Activated T-cell treated with anti-CD3 and anti-CD28 coated beads for 24 hours (primary cell): ENCODE results near the gene ITGAL.
A peak's percentile ranks its signal among the peaks of the same experiment; 100 is the strongest.

Experiments
- DNase-seq: peaks from one replicate; pipeline ENCODE4 v3.0.0-alpha.2; 2020; ENCODE audit warnings: low read depth

The ITGAL gene

DNA sequence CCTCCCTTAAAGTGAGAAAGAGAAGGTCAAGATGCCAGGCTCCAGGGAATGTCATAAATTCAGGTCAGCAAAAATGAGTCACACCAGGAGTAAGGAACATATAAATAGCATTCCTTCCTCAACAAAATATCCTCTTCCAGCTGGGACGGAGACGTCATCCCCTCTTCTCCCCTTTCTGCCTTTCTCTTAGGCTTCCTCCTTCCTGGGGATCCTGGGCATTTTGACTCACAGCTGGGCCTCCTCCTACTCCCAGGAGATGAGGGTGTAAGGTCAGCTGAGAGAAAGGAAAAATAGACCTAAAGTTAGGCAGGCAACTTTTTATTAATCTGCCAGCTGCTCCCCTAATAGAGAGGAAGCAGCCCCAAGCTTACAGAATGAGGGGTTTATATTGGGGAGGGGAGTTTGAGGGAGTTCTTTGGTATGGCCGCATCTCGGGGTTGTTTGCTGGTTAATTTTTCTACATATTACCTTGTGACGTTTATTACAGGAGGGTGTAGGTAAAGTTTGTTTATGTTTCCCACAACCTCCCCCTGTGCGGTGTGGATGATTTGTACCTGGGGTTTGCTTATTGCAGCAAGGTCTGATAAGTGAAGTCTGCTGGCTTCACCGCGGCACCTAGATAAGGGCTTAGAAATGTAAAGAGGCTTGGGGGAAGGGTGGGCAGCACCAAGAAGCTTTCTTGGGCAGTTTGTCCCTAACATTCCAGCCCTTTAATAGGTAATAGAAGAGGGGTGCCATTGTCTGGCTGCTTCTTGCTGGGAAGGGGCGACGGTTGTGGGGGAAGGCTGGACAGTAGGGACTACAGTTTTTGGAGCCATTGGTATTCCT lies 69.2 kb downstream of the ITGAL start:
- no peak for DNase-seq

DNA sequence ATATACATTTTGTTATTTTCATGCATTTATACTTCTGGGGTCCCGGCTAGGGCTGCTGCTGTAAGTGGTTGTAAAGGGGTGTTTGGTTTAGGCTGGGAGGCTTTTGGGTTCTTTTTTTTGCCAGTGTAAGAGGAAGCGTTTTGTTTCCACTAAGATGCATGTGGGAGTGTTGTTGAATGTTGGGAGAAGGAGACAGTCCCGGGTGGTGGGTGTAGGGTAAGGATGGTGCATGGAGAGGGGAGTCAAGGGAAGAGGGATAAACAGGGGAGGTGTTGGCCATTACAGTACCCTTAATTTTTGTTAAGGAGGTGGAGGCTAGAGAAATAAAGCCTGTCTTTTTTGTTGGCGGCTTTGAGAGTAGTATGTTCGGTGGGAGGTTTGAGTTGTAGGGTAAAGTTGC lies 70.5 kb downstream of the ITGAL start:
- DNase-seq, result no peak

DNA sequence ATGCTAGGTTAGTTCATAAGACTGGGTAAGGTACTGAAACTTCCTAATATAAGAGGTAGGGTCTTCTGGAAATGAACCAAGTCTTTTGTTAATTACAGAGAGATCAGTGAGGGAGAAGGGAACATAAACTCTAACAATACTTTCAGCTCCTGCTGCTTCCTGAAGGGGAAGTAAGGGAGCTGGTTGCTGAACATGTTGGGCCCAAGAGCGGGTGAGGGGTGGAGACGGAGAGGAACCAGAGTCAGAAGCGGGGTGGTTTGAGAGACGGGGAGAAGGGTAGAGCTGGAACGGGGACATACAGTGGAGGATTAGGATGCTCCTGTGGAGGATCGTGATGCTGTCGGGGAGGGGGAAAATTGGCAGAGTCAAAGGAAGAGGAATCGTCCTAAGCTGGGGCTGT lies 73.6 kb downstream of the ITGAL start:
- no peak for DNase-seq

DNA sequence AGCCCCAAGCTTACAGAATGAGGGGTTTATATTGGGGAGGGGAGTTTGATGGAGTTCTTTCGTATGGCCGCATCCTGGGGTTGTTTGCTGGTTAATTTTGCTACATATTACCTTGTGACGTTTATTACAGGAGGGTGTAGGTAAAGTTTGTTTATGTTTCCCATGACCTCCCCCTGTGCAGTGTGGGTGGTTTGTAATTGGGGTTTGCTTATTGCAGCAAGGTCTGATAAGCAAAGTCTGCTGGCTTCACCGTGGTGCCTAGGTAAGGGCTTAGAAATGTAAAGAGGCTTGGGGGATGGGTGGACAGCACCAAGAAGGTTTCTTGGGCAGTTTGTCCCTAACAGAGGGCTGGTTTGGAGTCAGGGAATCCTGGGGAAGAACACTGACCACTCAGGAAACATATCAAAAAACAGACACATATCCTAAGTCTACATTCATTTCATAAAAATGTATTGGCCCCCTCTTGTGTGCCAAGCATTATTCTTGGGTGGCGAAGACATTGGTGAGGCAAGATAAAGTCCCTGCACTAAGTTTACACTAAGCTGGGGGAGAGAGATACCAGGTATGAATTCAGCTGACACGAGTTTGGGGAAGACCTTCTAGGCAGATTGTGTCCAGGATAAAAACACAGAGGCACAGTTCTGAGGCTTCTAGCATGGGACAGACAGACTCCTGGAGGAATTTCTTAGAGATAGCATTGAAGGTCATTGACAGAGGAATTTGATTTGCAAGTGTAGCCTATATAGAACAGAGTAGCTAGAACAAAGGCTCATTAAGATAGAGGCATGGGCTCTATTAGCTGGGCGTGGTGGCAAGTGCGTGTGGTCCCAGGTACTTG lies 76.1 kb downstream of the ITGAL start:
- no peak for DNase-seq

DNA sequence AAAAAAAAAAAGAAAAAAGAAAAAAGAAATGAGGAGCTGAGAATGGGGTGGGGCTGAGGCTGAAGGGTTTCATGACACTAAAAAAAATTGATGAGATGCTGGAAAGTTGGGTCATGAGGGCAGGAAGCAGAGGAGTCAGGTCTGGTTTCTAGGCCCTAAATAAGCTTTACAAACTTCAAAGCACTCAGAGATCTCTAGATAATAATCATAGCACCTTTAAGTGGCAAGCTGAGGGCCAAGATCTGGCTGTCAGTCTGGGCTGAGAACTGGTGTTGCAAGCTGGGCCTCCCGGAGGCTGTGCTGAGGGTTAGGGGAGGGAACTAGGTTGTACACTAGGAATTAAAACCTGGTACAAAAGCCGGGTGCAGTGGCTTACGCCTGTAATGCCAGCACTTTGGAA lies 79.2 kb downstream of the ITGAL start:
- DNase-seq, result peak; percentile 62

DNA sequence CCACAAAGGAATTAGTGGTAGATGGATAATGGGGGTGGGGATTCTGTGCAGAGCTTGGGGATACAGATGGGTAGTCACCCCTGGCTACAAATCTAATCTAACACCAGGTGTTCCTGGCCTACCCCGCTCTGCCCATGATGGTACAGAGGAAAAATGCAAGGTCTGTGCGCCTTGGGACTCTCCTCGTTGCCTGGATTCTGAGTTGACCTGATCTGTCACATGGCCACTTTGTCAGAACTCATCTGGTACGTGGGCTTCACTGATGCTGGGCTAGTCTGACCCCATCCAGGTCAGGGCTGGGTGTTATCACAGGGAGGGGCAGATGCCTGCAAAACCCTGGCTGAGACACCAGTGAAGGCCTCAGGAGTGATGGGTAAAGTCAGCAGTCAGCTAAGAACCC lies 80.4 kb downstream of the ITGAL start:
- DNase-seq, result no peak

DNA sequence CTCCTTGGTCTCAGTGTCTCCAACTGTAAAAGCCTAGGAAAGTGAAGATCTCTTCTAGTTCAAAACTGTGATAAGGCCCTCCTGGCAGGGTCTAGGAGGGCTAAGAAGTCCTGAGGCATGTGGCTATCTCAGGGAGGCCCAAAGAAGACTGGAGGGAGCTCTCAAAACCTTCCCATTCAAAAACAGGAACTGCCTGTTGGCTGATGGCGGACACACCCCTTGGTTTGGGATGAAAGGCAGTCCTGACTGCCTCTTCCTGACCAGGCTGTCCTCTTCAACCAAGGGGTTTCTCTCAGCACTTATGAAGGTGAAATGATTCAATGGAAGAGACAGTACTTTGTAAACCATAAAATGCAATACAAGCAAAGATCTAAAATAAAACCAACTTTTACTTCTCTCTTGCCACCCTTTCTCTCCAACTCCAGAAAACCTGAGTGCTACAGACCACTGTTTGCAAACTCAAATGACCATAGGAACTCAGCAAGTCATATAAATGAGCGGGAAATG lies 80.9 kb downstream of the ITGAL start:
- DNase-seq, result no peak

DNA sequence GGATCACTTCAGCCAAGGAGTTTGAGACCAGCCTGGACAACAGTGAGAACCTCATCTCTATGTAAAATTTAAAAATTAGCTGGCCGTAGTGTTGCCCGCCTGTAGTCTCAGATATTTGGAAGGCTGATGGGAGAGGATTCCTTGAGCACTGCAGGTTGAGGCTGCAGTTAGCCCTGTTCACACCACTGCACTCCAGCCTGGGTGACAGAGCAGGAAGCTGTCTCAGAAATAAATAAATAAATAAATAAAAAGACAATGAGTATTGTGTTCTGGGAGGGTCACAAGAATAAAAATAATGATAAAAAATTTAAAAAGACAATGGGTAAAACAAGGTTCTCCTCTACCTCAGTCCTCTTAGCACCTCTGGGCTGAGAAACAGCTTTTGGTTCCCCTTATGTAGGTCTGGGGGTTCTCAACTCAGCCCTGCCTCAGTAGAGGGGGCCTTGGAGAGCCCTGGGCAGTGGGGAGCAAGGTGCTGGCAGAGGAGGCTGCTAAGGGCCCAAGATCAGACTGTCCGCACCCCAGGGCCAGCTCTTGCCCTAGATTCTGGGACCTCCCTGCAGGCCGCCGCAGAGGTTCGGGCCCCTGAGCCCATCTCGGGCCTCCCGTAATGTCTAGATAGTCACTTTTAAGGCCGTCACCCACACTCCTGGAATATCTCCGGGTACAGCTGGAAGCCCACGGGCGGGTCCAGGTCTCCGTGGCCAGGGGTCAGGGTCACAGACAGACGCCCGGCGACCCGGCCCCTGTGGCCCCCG lies 82.2 kb downstream of the ITGAL start:
- DNase-seq, result no peak

DNA sequence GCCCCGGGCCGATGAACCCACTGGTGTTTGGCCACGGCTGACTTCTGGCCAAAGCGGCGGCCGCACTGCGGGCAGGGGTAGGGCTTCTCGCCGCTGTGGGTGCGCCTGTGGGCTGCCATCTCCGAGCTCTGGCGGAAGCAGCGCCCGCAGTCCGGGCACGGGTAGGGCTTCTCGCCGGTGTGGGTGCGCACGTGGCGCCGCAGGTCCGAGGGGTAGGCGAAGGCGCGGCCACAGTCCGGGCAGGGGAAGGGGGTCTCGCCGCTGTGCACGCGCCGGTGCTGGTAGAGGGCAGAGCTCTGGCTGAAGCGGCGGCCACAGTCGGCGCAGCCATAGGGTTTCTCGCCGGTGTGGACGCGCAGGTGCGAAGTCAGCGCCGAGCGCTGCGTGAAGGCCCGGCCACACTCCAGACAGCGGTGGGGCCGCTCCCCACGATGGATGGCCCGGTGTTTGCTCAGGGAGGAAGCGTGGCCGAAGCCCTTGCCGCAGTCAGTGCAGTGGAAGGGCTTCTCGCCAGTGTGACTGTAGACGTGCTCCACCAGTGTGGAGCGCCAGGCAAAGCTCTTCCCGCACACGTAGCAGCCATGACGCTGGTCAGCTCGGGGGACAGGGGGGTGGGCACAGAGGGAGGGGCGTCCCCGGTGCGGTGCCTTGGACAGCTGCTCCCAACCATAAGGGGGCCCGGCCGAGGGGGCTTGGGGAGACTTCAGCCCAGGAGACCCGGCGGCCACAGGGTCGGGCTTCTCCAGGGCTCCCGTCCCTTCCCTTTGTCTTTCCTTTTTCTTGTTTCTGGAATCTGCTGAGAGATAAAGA lies 83.0 kb downstream of the ITGAL start:
- no peak for DNase-seq

DNA sequence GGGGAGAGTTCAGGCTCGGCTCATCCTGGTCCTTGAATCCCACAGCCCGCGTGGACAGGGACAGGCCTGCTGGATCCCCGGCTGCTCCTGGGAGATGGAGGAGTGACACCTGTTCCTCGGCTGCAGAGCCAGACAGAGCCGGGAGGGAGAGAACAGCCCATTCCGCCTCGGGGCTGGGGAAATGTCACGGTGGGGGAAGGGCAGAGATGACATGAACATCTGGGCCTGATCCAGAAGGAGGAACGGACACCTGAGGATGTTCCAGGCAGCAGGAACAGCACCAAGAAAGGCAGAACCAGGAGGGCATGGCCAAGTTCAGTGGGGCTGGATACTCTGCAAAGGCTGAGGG lies 83.6 kb downstream of the ITGAL start:
- no peak for DNase-seq

DNA sequence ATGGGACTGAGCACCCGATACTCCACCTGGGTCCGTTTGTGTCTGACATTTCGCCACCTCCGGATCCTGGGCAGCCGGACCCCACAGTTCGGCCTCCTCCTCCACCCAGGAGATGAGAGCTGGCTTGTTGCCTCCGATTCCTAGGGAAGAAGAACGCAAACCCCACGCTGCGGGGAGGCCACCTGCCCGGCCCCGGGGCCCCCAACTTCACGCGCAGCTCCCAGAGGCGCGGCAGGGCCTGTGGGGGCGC lies 85.1 kb downstream of the ITGAL start:
- DNase-seq, result no peak

DNA sequence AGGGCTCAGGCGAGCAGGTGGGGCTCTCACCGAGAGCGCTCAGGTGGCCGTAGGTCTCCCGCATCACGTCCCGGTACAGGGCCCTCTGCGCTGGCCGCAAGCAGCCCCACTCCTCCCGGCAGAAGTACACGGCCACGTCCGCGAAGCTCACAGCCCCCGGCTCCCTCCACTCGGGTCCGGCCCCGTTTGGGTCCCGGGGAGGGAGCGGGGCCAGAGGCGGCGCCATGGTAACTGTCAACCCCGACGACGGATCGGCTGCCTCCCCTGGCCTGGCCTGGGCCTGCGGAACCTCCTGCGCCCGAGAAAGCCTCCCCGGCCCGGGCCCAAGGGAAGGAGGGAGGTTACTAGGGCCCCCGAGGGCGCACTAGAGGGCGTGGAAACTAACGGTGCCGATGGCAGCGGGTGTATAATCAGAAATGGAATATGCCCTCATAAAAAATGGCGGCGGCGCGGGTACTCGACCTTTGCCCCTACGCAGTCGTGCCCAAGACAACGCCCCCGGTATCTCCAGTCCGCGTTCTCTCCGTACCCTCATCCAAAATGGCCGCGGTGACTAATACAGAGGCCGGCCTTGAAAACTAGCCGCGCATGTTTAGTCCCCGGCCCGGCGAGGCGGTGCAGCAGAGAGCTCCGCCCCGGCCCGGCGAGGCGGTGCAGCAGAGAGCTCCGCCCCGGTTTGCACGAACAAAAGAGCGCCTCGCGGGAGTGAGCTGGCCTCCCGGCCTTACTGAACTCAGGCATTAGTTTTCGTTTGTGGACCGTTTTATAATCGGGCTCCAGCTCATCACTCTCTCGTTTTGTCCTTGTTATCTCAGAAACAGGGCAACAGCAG lies 85.6 kb downstream of the ITGAL start, which contains the start of gene ZNF764:
ZNF764 (minus strand) TSS at position 418 of the 832 bp plus-strand sequence; CDS start at position 226, 192 bp downstream.
- peak; percentile 97 for DNase-seq

DNA sequence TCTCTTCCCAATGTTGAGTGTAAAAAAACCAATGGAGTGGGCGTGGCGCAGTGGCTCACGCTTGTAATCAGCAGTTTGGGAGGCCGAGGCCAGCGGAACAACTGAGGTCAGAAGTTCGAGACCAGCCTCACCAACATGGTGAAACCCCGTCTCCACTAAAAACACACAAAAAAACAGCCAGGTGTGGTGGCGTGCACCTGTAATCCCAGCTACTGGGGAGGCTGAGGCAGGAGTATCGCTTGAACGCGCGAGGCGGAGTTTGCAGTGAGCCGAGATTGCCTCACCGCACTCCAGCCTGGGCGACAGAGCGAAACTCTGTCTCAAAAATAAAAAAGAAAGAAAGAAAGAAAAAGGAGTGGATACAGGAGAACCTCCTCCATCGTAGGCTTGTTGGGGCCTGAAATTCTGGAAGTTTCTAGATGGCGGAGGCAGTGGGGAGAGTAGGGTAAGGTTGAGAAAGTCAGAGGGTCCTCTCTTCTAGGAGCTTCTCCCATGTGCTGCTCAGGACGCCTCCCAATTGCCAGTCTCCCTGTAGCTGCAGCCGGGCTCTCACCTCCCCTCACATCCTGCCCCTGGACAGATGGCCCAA lies 86.3 kb downstream of the ITGAL start:
- DNase-seq, result no peak

DNA sequence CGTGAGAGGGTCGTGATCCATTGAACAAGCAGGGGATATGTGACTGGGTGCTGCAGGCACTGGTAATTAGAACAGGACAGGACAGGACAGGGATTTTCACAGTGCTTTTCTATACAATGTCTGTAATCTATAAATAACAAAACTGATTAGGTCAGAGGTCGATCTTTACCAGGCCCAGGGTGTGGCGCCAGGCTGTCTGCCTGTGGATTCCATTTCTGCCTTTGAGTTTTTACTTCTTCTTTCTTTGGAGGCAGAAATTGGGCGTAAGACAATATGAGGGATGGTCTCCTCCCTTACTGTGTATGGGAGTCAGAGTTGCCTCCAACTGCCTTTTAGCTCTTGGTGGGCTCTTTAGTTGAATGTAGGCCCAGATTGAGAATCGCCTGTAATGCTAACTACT lies 87.1 kb downstream of the ITGAL start:
- no peak for DNase-seq

DNA sequence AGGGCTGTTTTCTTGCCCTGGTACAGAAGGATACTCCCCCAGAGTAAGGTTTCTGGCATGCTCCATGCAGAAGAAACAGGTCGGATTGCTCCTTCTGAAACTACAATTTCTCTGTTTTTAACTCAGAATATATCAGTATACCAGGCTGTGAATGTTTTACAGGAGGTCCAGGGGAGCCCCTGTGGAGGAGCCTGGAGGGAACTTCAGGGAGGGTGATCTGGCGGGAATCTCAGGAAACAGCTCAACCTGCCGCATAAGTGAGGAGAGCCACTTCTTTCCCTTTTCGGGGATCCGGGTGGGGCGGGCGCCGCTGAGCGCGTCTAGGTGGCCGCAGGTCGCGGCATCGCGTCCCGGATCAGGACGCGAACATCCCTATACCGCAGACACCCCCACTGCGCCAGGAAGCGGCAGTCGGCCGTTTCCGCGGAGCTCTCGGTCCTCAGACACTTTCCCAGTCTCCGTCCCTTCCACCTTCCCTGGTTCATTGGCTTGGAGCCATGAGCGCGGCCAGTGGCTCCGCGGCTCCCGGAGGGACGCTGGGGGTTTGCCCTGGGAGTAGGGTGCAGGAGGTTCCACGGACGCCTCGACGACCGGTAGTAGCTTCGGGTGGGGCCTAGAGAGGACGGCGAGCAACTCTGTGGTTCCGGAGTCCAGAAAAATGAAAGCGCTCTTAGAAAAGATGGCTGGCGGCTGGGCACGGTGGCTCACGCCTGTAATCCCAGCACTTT lies 88.7 kb downstream of the ITGAL start:
- no peak for DNase-seq

DNA sequence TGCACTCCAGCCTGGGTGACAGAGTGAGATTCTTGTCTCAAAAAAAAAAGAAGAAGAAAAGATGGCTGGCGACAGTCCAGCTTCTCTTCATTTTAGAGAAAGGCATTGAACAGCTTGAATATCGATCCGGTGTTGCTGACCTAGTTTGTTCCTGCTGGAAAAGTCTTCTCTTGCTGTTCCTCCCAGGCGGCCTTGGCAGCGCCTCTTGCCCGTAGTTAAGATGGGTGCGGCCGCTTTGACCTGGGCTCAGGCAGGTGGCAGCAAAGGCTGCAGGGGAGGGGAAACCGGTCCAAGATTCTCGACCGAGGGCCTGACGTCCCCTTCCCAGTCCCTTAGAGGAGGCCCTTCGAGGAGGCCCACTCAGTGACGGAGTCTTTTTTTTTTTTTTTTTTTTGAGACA lies 89.5 kb downstream of the ITGAL start:
- no peak for DNase-seq

DNA sequence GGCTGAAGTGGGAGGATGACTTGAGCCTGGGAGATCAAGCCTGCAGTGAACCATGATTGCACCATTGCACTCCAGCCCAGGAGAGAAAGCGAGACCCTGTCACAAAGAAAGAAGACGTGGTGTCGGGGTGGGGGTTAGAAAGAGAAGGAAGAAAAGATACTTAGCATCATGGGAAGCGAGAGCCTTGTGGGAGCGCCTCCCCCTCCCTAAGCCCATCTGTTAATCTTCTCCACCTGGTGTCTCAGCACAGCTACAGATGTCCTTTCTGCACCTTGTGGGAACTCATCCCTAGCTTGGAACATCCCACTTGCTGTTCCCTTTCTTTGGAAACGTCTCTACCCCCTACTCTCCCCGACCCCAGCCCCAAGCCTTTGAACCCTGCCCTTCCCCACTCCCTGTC lies 93.0 kb downstream of the ITGAL start:
- no peak for DNase-seq

DNA sequence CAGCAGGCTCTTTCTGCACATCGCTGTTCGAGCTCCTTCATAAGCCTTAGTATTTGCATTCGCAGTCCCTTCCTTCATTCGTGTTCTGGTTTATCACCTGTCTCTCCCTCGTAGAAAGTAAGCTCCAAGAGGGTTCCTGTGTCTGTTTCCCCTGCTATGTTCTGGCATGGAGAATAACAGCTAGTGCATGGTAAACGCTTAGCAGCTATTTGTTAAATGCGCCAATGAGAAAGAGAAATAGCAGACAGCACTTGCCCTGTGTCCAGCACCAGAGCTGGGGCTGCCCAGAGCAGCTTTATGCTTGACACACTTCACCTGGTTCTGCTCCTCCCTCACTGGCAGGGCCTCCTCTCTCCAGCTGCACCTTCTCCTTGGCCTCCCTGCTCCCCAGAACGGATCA lies 93.4 kb downstream of the ITGAL start:
- DNase-seq, result no peak

DNA sequence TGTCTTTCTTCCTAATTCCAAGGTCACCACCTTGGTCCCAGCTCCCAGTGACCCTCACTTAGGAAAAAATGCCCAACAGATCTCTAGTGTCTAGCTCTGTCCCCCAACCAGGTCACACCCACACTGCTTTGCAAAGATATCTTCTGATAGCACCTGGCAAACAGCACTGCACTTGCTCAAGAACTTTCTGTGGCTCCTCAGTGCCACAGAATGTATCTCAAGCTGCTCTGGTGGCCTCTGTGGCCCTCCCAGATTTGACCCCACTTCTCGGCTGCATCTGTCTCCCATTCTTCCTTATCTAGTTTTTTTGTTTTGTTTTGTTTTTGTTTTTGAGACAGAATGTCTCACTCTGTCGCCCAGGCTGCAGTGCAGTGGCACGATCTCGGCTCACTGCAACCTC lies 94.0 kb downstream of the ITGAL start:
- no peak for DNase-seq
